NCI-H2081 (cell line): ENCODE measurements around the gene FETUB.

Experiments used
- DNase-seq, 2 experiments: peaks; one replicate each; lab custom pipeline; 2025; lab: John Stamatoyannopoulos, UW

Gene FETUB

GRCh38 chr3:186639778-186640472 is at the start of gene FETUB:
Gene FETUB (plus strand): TSS chr3:186640399. CDS start chr3:186640461, 62 bp downstream.
- no peak for DNase-seq

GRCh38 chr3:186590580-186591295 is 49.5 kb upstream of the FETUB start:
- DNase-seq: no peak

GRCh38 chr3:186592682-186593081 is 47.5 kb upstream of the FETUB start:
- DNase-seq: no peak

GRCh38 chr3:186593862-186594261 is 46.3 kb upstream of the FETUB start:
- DNase-seq: no peak

GRCh38 chr3:186594591-186595113 is 45.5 kb upstream of the FETUB start:
- no peak for DNase-seq

GRCh38 chr3:186596568-186597287 is 43.5 kb upstream of the FETUB start:
- DNase-seq: no peak

GRCh38 chr3:186598108-186598784 is 42.0 kb upstream of the FETUB start:
- no peak for DNase-seq

- no peak for DNase-seq
Observed at GRCh38 chr3:186598794-186599141, 41.4 kb upstream of the FETUB start.

GRCh38 chr3:186599142-186599784 is 40.9 kb upstream of the FETUB start:
- no peak for DNase-seq

GRCh38 chr3:186599785-186600166 is 40.4 kb upstream of the FETUB start:
- DNase-seq: no peak

GRCh38 chr3:186600896-186601295 is 39.3 kb upstream of the FETUB start:
- DNase-seq: no peak

- DNase-seq: no peak
Observed at GRCh38 chr3:186603159-186603558, 37.0 kb upstream of the FETUB start.

GRCh38 chr3:186605078-186605477 is 35.1 kb upstream of the FETUB start:
- no peak for DNase-seq

GRCh38 chr3:186605561-186606545 is 34.3 kb upstream of the FETUB start:
- DNase-seq: no peak

GRCh38 chr3:186608624-186609215 is 31.5 kb upstream of the FETUB start:
- DNase-seq: no peak

- DNase-seq: no peak
Observed at GRCh38 chr3:186609247-186609868, 30.8 kb upstream of the FETUB start.

GRCh38 chr3:186612065-186612464 is 28.1 kb upstream of the FETUB start:
- no peak for DNase-seq

- DNase-seq: no peak
Observed at GRCh38 chr3:186612721-186613636, 27.2 kb upstream of the FETUB start, which contains the start of gene AHSG. Gene AHSG (plus strand): TSS chr3:186613060. CDS start chr3:186613142, 82 bp downstream.
